GM15510 (cell line): ENCODE data around the gene SPATA13.

ENCODE experiments used
- POLR2A ChIP-seq: IDR thresholded peaks from 3 replicates; pipeline ENCODE4 v1.6.1; 2011; ENCODE audit warnings: borderline replicate concordance; ENCODE audit not compliant: insufficient read length; ENCODE audit errors: extremely low read depth

The SPATA13 gene

DNA sequence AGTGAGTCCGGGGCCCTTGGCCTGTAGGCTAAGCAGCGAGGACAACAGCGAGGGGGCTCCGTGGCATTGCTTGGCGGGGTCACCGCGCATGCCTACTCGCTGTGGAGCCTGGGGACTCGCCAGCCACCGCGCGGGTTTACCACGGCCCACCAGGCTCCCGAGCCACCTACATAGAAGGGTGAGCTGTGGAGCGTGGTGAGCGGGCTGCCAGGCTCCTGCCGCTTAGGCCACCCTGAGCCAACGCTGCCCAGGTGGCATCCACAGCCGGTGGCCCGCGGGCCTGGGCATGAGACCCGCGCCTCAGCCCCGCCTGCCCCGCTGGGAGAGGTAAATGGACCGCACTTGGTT, 180.1 kb downstream of the SPATA13 start:
- TF ChIP-seq POLR2A = no peak

DNA sequence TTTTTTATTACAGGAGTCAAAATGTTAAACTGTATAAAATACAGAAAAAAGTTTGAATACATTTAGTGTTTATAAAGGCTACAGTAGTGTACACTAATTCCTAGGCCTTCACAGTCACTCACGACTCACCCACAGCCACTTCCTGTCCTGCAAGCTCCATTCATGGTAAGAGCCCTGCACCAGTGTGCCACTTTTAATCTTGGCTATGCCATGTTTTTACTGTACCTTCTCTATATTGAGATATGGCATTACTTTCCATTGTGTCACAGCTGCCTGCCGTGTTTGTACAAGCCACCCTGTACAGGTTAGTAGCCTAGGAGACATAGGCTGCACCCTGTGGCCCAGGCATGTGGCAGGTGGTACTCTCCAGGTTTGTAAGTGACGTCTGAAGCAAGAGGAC, 180.9 kb downstream of the SPATA13 start:
- no peak for TF ChIP-seq POLR2A

DNA sequence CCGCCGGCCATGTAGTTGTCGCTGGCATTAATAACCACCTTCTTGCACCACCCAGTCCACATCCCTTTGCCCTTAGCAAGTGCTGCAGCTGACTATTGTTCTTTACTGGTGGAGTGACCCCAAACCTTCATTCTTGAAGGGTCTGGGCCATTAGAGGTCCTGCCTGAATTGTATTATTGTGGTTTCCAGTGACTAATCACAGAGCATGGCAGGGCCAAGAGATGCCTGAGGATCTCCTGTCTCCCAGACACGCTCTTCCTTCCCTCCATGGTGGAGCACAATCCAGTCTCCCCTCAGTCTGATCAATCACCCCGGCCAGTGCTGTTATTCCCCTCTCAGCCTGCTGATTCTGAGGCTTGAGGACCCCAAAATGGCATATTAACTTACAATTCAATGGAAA, 187.9 kb downstream of the SPATA13 start:
- TF ChIP-seq POLR2A = no peak

DNA sequence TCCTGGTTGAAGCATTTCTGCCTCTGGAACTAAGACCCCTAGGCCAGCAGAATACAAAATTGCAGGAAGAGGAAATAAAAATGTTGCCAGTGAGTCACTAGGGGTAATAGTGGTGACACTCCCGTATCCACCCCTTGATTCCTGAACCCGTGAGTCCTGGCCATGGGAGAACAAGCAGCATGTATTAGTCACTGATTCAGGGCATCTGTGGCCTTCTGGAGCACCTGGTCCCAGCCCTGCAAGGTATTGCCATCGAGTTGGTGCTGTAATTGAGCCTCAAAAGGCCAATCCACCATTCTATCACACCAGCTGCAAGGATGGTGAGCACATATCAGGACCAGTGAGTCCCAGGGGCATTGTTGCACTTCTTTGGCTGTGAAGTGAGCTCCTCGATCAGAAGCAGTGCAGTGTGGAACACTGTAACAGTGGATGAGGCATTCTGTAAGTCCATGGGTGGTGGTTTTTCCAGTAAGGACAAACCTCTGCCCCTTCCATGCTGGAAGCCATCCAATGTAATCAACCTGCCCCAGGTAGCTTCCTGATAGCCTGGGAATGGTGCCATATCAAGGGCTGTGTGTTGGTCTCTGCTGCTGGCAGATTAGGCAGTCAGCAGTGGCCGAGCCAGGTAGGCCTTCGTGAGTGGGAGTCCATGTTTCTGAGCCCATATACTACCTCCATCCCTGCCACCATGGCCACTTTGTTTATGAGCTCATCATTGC, 188.4 kb downstream of the SPATA13 start:
- no peak for TF ChIP-seq POLR2A

DNA sequence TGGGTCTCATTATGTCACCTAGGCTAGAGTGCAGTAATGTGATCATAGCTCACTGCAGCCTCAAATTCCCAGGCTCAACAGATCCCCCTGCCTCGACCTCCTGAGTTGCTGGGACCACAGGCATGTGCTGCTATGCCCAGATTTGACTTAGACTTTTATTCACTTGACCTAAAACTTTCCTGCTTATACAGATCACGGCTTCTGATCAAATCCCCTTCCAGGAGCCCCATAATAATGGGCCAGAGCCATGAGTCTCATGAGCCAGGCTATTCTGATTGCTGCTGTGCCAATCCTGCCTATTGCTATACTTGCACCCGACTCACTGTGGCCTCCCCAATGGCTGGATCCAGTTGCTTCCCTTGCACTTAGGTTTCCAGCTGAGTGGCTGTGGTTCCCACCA, 190.9 kb downstream of the SPATA13 start:
- TF ChIP-seq POLR2A = no peak

DNA sequence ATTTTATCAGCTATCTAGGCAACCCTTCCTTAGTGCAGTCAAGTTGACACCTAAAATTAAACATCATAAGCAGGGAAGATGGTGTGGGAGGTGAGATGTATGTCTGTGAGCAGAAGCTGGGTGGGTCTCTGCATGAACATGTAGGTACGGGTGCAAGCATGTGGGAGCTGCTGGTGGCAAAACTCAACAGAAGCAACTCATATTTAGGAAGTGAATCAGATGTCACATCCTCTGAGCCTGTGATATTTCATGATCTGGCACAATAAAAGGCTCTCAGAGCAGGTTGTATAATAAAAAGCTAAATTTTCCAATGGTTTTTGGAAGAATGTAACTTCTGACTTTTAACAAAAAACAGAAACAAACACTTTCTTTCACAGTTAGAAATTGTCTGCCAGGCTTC, 193.2 kb downstream of the SPATA13 start:
- no peak for TF ChIP-seq POLR2A

DNA sequence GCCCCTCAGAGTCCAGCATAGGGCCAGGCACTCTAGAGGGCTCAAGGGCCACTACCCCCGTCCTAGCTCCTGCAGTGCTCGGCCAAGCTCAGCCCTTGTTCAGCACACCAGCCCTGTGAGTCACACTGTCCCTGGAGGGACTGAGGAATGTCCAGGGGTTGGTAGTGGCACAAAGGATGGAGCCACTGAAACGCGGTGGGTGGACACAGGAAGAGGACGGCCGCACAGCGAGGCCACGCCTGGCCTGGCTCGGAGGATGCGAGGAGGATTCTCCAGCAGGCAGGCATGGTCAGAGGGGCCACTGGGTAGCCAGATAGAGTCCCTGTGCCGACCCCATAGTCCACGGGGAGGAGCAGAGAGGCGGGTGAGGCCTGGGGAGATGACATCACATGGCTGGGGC, 194.6 kb downstream of the SPATA13 start:
- TF ChIP-seq POLR2A = no peak

DNA sequence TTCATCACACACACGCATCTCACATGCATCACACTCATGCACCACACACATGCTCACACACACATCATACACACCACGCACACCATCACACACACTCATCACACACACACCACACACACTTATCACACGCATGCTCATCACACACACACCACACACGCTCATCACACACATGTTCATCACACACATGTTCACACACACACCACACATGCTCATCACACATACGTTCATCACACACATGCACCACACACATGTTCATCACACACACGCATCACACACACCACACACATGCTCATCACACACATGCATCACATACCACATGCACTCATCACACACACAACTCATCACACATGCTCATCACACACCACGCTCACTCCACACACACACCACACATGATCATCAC, 195.8 kb downstream of the SPATA13 start:
- no peak for TF ChIP-seq POLR2A
